CD4-positive, alpha-beta T cell treated with Interleukin-15 for 1 hour (primary cell): ENCODE data around the gene HECTD1.
"Not testable (repeated sequence)": the region's sequence is repeated elsewhere in the genome, so short reads cannot be mapped to it uniquely, and the experiment has no call there.

Experiments
- DNase-seq: peaks from one replicate; pipeline ENCODE4 v3.0.0-alpha.2; 2020

Gene HECTD1

DNA sequence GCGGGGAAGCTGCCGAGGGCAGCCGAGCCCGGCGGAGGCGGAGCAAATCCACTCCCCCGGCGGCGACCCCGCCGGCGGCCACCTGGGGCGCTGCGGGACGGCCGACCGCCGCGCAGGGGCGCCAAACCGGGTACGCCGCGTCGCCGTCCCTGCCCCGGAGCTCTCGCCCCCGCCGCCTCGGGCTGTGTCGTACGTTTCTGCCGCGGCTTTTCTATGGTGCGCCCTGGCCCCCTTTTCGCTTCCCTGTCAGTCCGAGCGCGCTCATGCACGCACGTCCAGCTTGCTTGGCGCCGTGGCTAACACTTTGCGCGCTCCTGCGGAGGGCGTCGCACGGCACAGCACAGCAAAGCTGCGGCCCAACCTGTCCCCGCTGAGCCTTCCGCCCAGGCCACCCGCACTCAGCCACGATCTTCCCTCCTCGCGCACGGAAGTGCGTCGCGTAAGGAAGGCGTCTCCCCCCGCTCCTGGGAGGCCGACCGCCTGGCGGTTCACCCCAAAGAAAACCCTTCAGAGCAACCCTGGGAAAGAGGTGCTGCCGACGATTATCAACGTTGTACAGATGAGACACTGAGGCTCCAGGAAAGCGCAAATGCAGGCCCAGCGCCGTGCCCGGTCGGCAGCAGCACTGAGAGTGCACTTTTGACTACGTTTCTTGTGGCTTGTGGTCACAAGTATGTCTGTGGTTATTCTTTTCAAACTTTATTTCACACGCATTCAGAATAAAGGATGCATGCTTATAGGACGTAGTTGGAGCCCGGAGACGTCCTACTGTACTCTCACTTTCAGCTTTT lies at the start of gene HECTD1:
TSS of gene HECTD1 (minus strand) at position 39 of the 791 bp plus-strand sequence. CDS start 1,857 bp downstream, outside the sequence.
- peak; percentile 90 for DNase-seq

- no peak for DNase-seq
These were observed 49.6 kb upstream of the HECTD1 start for GRCh38 chr14:31257244-31257553.

GRCh38 chr14:31256534-31257243 lies 49.1 kb upstream of the HECTD1 start:
- no peak for DNase-seq

GRCh38 chr14:31255918-31256317 lies 48.3 kb upstream of the HECTD1 start:
- DNase-seq = not testable (repeated sequence)

GRCh38 chr14:31255286-31255685 lies 47.7 kb upstream of the HECTD1 start:
- DNase-seq = no peak

- no peak for DNase-seq
These were observed 46.3 kb upstream of the HECTD1 start for GRCh38 chr14:31253746-31254471.

GRCh38 chr14:31252865-31253264 lies 45.3 kb upstream of the HECTD1 start:
- DNase-seq = no peak

- DNase-seq = no peak
These were observed 43.7 kb upstream of the HECTD1 start for GRCh38 chr14:31251028-31251958.

- no peak for DNase-seq
These were observed 37.0 kb upstream of the HECTD1 start for GRCh38 chr14:31244626-31245025.

DNA sequence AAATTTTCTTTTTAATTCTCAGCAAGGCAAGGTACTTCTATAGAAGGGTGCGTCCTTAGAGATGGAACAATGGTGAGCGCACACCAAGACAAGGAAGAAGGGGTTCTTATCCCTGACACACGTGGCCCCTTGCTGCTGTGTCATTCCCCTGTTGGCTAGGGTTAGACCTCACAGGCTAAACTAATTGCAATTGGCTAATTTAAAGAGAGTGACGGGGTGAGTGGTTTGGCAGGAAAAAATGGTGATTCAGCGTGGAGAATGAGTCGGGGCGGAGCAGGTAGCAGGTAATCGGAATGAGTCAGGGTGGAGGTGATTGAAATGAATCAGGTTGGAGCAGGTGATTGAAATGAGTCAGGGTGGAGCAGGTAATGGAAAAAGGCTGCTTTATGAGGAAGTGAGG lies 36.3 kb upstream of the HECTD1 start:
- no peak for DNase-seq

DNA sequence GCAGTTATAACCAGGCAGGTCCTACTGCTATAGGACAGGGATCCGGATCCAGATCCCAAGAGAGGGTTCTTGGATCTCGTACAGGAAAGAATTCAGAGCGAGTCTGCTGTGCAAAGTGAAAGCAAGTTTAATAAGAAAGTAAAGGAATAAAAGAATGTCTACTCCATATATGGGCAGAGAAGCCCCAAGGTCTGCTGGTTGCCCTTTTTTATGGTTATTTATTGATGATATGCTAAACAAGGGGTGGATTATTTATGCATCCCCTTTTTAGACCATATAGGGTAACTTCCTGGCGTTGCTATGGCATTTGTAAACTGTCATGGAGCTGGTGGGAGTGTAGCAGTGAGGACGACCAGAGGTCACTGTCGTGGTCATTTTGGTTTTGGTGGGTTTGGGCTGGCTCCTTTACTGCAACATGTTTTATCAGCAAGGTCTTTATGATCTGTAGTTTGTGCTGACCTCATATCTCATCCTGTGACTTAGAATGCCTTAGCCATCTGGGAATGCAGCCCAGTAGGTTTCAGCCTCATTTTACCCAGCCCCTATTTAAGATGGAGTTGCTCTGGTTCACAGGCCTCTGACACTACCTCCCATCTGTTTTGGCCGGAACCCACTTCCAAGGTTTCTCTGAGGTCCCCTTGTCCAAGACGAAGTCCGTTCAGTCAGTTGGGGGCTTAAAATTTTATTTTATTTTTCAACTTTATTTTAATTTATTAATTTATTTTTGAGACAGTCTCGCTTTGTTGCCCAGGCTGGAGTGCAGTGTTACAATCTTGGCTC lies 34.8 kb upstream of the HECTD1 start:
- DNase-seq = not testable (repeated sequence)

GRCh38 chr14:31241450-31242114 lies 34.0 kb upstream of the HECTD1 start:
- no peak for DNase-seq

GRCh38 chr14:31239741-31240140 lies 32.1 kb upstream of the HECTD1 start:
- no peak for DNase-seq

GRCh38 chr14:31235462-31235861 lies 27.9 kb upstream of the HECTD1 start:
- DNase-seq = no peak

DNA sequence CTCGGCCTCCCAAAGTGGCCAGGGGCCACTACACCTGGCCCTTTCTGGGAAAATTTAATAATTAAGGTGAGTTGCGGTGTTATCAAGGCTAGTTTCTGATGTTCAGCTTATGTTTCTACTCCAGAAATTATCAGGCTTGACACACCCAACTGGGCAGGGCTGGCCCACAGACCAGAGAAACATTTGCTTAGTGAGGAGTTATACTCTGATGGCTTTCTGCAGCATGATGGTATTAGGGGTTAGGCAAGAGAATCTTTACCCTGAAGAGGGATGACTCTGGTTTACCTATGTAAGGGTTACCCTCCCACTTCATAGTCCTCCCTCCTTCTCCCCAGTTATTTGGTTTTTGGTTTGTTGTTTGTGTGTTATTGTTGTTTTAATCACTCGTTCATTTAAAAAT lies 24.5 kb upstream of the HECTD1 start:
- no peak for DNase-seq

- not testable (repeated sequence) for DNase-seq
These were observed 23.7 kb upstream of the HECTD1 start for GRCh38 chr14:31231272-31231671.

DNA sequence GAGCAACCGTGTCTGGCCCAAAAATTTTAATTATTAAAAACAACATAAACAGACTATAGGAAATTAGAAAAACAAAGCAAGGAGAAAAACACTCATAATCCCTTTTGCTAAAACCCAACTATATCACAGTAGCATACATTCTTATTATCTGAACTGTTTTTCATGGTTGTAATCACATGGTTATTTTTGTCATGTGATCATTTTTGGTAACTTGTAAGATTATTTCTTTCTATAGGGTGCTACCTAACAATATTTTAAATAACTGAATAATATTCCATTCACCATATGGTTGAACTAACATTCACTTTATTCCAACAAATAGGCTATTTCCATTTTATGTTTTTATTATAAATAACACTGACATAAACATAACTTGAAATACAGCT lies 23.0 kb upstream of the HECTD1 start:
- no peak for DNase-seq

GRCh38 chr14:31229638-31230572 lies 22.3 kb upstream of the HECTD1 start:
- peak; percentile 59 for DNase-seq

DNA sequence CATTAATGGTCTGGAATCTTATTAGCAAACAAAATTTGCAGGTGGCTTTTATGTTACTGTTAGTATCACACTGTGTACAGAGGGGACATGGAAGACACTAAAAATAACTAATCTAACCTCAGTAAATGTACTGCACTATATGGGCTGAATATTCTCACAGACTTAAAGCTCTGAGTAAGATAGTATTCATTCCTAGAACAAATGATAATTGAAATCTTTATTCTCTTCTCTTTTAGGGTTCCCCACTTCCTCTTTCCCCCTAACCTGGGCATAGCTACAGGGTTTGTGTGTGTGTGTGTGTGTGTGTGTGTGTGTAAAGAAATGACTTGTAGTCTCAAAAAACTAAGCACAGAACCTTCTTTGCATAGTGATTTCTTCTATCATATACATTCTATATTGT lies 21.4 kb upstream of the HECTD1 start:
- DNase-seq = no peak

- DNase-seq = no peak
These were observed 20.9 kb upstream of the HECTD1 start for GRCh38 chr14:31228533-31228932.
